SK-N-SH (cell line): ENCODE results near the gene MAML3.

Experiments
- ELF1 ChIP-seq: IDR thresholded peaks from 2 replicates; pipeline ENCODE4 v1.4.0; 2012
- EP300 ChIP-seq, 2 experiments: IDR thresholded peaks; 2 replicates each; pipeline versions ENCODE4 v1.4.0 to v1.6.1; 2012; ENCODE audit warnings: borderline replicate concordance in 1 of 2, low read depth in 1 of 2, low read length in 1 of 2
- EZH2phosphoT487 ChIP-seq: fragments of 200-600 bp; sonication (generic); IDR thresholded peaks from 2 replicates; pipeline ENCODE4 v1.6.1; 2017; ENCODE audit warnings: low read depth, mixed run types, mild to moderate bottlenecking, antibody characterized with exemption, moderate library complexity, borderline replicate concordance
- FOXM1 ChIP-seq: IDR thresholded peaks from 2 replicates; pipeline ENCODE4 v1.4.0; 2012; ENCODE audit warnings: low read depth, mild to moderate bottlenecking
- GABPA ChIP-seq: IDR thresholded peaks from 2 replicates; pipeline ENCODE4 v1.4.0; 2012; ENCODE audit warnings: low read depth, mild to moderate bottlenecking
- IRF3 ChIP-seq: fragments of 150-350 bp; IDR thresholded peaks from 2 replicates; pipeline ENCODE4 v1.6.1; 2016; ENCODE audit warnings: mild to moderate bottlenecking, low read depth, low read length
- POLR2AphosphoS5 ChIP-seq: IDR thresholded peaks from 2 replicates; pipeline ENCODE4 v1.6.1; 2012; ENCODE audit warnings: low read depth, low read length
- RAD21 ChIP-seq: IDR thresholded peaks from 2 replicates; pipeline ENCODE4 v1.6.1; 2012; ENCODE audit warnings: mild to moderate bottlenecking, low read length
- RCOR1 ChIP-seq: fragments of 150-350 bp; IDR thresholded peaks from 2 replicates; pipeline ENCODE4 v1.6.1; 2017; ENCODE audit warnings: antibody characterized with exemption, low read length
- TAF1 ChIP-seq: IDR thresholded peaks from 2 replicates; pipeline ENCODE4 v1.6.1; 2012; ENCODE audit warnings: low read depth, mild to moderate bottlenecking, low read length, moderate library complexity, borderline replicate concordance
- USF1 ChIP-seq: IDR thresholded peaks from 2 replicates; pipeline ENCODE4 v1.4.0; 2012; ENCODE audit warnings: low read depth, borderline replicate concordance
- TF ChIP-seq, protein P1 (sequence below): IDR thresholded peaks from 2 replicates; pipeline ENCODE4 v1.4.0; 2012; ENCODE audit warnings: low read depth
- TF ChIP-seq, protein P2 (sequence below): fragments of 200-600 bp; sonication (generic); IDR thresholded peaks from 2 replicates; pipeline ENCODE4 v1.6.1; 2017; ENCODE audit warnings: antibody characterized with exemption, mild to moderate bottlenecking, moderate library complexity
- TF ChIP-seq, protein P3 (sequence below): fragments of 150-350 bp; IDR thresholded peaks from 2 replicates; pipeline ENCODE4 v1.6.1; 2017; ENCODE audit warnings: antibody characterized with exemption, low read length, low read depth, borderline replicate concordance

DNA sequence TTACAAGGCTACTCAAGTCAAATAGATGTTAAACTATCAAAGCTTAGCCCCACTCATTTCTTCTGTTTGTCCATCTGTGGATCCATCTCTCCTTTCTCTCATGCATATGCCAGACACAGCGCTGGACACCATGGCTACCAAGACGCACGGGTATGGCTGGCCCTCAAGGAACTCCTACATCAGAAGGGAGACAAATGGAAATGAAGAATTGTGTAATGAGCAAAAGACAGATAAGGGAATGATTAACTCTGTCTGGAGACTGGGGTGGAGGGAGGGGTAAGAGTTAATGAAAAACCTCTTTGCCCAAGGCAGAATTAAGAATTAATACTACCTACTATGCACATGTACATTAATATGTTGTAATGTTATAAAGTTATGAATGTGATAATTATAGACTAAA lies 400.3 kb downstream of the MAML3 start:
- TF ChIP-seq, protein P1, sequence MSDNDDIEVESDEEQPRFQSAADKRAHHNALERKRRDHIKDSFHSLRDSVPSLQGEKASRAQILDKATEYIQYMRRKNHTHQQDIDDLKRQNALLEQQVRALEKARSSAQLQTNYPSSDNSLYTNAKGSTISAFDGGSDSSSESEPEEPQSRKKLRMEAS, result no peak
- TF ChIP-seq, protein P2, sequence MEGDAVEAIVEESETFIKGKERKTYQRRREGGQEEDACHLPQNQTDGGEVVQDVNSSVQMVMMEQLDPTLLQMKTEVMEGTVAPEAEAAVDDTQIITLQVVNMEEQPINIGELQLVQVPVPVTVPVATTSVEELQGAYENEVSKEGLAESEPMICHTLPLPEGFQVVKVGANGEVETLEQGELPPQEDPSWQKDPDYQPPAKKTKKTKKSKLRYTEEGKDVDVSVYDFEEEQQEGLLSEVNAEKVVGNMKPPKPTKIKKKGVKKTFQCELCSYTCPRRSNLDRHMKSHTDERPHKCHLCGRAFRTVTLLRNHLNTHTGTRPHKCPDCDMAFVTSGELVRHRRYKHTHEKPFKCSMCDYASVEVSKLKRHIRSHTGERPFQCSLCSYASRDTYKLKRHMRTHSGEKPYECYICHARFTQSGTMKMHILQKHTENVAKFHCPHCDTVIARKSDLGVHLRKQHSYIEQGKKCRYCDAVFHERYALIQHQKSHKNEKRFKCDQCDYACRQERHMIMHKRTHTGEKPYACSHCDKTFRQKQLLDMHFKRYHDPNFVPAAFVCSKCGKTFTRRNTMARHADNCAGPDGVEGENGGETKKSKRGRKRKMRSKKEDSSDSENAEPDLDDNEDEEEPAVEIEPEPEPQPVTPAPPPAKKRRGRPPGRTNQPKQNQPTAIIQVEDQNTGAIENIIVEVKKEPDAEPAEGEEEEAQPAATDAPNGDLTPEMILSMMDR, result no peak
- TF ChIP-seq FOXM1 (no peak), ELF1 (no peak), POLR2AphosphoS5 (no peak), RCOR1 (no peak), GABPA (no peak), EP300 (IDR thresholded peaks at IDR 0.05; ENCODE audit: borderline replicate concordance in 1 of 2, low read depth in 1 of 2, low read length in 1 of 2) (no peak), USF1 (no peak), EZH2phosphoT487 (no peak), IRF3 (no peak), RAD21 (no peak), TAF1 (no peak)
- TF ChIP-seq, protein P3, sequence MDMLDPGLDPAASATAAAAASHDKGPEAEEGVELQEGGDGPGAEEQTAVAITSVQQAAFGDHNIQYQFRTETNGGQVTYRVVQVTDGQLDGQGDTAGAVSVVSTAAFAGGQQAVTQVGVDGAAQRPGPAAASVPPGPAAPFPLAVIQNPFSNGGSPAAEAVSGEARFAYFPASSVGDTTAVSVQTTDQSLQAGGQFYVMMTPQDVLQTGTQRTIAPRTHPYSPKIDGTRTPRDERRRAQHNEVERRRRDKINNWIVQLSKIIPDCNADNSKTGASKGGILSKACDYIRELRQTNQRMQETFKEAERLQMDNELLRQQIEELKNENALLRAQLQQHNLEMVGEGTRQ, result no peak
